Stimulated activated CD8-positive, alpha-beta memory T cell treated with anti-CD3 and anti-CD28 coated beads, Interleukin-15, amount 100 ng/mL, for 48 hours (primary cell): ENCODE measurements around the gene HIVEP1.

Experiments used
- DNase-seq, 2 donors: peaks; one replicate each; pipeline ENCODE4 v3.0.0-alpha.2; 2020; ENCODE audit warnings: low read depth in 2 of 2

HIVEP1 gene

DNA sequence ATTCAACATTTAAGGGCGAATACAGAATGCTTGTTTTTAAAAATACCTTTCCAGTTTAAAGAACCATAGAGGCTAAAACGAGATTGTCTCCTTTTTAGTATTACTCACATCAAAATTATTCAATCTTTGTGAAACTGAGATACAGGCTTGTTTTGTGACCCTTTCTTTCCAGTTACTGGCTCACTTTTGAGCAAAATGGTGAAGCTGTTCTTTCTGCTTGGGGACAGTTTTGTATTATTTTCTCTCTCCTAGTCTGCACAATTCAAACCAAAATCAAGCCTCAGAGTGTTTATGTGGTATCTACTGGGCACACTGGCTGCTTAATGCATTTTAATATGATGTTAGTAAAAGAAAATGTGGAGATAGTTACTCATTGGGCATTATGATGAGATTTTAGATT is 36.5 kb downstream of the HIVEP1 start:
- DNase-seq: no peak

DNA sequence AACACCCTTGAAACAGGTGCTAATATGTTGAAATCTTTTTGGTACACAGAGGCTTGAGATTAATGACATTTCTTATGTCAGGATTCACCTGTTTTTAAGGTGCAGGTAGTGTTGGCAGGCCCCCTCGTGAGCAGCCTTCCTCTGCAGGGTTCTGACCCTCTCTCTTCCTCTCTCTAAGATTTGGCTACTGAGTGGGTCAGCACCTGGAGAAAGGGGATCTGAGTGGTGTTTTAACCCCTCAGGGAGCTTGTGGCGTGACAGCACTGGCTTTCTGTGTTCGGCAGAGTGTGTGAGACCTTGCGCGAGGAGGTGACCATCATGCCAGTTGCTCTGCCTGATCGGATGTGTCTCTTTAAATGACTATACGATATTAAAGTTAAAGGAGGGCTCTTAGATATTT is 37.1 kb downstream of the HIVEP1 start:
- no peak for DNase-seq

DNA sequence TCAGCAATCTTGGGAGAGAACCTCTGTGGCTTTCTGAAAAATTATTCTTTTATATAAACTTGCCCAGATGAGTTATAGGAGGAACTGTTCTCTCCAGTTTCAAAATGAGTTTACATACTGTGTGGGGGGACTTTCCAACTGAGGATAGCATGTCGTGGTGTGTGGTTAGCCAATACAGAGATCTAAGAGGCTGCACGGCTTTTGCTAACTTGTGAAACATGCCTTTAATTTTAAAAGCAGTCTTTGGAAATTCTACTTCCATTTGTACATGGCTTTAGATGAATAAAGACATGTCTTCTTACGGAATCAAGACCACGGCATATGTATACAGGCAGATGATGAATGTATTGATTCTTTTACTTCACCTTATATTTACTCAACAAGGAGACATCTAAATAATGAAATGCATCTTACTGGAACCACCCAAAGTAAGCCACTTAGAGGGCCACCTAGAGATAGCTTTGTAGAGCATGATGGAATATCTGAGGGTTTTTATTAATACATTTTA is 39.8 kb downstream of the HIVEP1 start:
- peak; percentile 30 to 42 for DNase-seq

DNA sequence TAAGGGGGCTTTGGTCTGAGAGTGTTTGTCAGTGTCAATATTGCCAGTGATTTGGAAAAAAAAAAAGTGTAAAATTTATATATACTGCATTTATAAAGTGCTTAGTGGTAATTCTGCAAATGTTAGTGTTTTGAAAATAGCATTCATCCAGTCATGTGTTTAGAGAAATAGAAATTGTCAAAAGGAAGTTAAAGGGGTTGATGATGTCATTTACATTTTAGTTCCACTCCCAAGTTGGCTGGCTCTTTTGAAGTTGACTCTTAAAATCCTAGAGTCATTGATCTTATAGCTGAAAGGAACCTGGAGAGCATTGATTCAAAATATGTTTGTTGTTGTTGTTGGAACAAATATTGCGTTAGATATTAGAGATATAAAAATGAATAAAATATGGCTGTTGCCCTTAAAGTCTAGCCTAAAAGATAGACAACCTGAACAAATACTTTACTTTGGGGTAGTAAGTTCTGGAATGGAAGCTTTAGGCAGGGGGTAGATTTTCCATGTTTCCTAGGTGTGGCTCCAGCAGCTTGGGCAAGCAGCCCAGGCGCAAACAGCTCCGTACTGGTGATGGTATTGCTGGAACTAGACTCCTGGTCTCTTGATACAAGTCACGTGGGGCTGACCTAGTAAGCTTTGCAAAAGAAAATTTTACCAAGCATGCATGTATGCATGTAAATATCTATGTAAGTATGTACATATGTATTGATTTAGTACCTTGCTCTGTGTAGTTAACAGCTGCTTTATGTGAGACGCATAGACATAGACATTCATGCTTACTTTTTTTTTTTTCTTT is 46.3 kb downstream of the HIVEP1 start:
- DNase-seq: no peak

DNA sequence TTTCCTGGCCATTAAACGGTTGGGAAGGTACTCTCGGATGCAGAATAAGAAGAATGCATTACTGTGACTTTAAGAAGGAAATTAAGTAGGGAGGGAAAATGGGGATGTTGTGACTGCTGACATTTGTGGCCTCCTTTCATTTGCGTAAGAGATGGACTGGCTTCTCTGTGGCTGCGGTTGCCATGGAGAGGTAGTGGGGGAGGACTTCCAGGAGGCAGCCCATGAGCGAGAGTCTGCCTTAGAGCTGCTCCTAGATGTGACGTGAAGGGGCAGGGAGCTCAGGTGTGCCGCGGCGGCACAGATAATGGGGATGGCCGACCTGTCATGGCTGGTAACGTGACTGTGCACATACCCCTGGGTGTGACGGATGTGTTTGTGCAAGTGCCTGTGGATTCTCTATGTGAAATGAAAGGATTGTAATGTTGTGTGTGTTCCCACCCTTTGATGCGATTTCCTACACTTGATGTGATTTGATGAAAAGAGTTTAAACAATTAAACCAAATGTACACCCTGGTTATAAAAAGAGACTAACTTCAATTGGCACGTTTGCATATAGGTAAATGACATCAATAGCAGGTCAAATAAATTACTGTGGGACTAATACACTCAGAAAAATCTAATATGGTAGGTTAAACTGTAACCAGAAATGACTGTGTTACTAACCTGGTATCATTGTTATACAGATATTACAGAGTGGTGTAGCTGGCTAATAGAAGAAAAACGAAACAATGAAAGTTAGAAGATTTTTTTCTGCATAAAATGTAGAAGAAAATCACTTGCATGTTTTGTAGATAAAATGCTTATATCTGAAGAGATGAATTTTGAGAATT is 48.9 kb downstream of the HIVEP1 start:
- DNase-seq: peak; percentile 65 to 74

DNA sequence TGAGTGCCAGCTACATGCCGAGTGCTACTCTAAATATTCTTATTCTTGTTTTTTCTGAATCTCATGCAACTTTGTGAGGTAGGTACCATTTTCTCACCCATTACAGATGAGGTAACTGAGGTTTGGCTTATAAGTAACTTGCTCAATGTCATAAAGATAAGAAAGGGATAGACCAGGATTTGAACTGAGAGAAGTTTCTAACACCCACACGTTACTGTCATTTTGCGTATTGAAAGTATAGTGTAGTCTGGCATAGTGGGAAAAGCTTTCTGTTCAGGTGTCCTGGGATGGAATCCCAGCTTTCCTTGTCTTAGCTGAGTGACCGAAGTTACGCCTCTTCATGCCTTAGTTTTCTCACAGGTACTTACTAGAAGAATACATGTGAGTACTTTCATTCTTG is 50.5 kb downstream of the HIVEP1 start:
- DNase-seq: no peak

DNA sequence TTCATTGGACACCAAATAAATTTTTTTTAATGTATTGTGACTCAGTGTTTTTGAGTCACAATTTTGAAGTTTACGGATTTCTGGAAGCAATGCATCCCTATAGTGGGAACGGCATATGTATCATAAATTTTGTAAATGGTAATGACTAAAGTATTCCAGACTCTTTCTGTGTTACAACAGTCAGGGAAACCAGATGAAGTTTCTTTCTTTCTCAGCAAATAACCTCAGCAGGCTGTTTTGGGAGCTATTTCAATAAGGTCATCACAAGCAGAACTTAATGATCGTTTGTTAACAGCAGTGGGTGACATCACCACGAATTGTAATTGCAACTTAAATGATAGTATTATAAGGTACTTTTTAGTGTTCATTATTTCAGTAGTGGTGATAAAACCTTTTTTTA is 52.0 kb downstream of the HIVEP1 start:
- DNase-seq: no peak

DNA sequence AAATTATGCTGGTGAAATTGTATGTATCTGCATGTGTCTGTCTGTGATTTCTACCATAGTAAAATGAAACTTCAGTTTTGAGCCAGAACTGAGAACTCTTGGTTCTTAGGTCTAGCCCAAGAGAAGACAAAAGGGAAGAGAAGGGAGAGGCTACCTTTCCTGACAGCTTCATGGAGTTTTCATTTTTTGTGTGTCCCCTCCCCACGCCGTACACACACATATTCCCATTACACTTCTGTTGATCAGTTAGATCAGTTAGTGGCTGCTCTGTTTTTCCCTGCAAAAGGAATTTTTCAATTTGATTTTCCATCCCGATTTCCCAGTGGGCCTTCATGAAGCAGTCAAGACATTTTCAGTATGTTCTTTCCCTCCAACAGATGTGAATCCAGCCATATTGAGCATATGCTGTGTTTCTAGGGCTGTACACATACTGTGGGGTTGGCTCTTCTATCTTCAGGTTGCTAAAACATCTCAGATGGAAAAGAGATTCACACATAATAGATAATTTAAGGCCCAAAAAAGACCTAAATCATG is 52.5 kb downstream of the HIVEP1 start:
- DNase-seq: no peak

DNA sequence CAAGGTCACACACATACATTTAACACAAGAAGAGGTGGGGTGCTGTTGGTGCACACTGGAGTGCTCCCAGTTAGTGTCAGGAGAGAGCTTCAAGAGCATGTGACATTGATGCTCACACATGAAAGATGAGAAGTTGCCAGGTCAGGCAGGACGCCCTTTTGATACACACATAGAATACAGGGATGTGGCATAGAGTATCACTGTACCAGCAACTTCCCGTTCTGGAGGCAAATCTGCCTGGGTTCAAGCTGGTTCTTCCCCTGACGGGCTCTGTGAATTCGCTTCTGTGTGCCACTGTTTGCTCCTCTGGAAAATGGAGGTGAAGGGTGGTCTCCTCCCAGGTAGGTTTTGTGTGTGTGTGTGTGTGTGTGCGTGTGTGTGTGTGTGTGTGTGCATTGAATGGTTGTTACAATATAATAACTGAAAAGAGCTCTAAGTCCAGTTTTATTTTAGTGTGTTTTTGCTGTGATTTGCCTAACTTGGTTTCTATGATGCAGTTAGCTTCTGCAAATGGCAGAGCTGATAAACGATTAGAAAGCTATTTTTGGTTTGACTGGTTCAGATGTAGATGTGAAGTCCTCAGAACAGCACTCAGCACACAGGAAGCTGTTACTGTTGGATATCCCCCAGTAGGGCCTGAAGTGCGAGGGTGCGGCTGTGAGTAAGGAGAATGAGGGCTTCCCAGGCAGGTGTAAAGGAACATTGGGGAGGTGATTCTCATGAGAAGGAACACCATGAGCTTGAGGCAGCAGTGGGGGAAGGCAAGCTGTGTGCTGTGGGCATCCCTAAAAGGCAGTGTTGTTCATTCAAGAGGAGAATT is 53.4 kb downstream of the HIVEP1 start:
- DNase-seq: no peak

DNA sequence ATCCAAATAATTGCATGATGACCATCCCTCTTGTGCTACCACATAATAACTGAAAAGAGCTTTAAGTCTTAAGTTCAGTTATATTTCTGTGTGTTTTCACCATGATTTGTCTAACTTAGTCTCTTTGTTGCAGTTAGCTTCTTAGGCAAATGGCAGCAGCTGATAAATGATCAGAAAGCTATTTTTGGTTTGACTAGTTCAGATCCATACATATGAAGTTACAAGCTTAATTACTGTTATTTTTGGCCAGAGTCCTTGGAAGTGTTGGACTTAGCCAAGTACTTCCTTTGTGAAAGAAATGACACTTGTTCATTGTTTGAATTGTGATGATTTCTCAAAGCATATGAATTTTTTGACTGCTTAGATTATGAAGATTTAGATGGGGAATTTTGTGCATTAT is 54.2 kb downstream of the HIVEP1 start:
- no peak for DNase-seq

DNA sequence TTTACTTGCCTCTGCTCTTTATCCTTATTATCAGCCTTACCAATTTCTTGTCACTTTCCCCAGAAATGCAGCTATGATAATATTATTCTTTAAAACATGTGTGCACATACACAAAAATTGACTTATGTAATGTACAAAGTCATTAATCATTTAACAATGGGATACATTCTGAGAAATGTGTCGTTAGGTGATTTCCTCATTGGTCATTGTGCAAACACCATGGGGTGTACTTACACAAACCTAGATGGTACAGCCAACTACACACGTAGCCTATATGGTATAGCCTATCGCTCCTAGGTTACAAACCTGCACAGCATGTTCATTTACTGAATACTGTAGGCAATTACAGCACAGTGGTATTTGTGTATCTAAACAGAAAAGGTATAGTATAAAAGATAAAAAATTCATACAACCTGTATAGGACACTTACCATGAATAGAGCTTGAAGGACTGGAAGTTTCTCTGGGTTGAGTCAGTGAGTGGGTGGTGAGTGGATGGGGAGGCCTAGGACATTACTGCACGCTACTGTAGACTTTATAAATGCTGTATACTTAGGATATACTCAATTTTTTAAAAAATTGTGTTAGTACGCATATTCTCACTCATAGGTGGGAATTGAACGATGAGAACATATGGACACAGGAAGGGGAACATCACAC is 56.9 kb downstream of the HIVEP1 start:
- no peak for DNase-seq

DNA sequence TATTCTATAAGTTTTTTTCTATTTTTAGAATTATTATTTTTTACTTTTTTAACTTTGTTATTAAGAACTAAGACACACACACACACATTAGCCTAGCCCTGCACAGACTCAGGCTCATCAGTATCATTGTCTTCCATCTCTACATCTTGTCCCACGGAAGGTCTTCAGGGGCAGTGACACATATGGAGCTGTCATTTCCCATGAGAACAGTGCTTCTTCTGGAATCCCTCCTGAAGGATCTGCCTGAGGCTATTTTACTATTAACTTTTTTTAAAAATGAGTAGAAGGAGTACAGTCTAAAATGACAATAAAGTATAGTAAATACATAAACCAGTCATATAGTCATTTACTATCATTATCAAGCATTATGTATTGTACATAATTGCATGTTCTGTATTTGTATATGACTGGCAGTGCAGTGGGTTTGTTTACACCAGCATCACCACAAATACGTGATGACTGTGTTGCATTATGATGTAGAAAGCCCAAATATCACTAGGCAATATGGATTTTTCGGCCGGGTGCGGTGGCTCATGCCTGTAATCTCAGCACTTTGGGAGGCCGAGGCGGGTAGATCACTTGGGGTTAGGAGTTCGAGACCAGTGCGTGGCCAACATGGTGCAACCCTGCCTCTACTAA is 57.9 kb downstream of the HIVEP1 start:
- DNase-seq: no peak

DNA sequence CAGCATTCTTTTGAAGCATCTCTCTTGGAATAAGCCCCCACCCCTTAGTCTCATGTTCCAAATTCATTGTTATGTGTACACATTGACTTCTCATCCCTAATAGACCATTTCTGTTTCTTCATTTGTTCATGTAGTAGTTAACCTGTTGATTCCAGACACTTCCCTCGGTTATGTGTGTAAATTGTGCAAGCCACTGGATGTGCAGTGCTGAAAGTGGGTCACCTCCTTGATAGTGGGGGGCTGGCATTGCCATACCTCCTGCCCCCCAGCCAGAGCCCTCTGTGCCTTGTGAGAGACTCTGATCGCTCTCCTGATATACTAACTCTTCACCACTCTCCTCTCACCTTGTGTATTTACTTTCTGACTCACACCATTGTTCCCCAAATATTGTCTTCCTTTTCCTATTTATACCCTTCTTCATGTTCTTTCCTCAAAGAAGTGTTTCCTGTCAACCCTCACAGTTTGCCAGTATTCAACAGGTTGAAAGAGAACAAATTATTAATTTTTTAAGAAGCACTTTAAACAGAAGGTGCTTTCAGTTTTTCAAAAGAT is 59.0 kb downstream of the HIVEP1 start:
- no peak for DNase-seq

DNA sequence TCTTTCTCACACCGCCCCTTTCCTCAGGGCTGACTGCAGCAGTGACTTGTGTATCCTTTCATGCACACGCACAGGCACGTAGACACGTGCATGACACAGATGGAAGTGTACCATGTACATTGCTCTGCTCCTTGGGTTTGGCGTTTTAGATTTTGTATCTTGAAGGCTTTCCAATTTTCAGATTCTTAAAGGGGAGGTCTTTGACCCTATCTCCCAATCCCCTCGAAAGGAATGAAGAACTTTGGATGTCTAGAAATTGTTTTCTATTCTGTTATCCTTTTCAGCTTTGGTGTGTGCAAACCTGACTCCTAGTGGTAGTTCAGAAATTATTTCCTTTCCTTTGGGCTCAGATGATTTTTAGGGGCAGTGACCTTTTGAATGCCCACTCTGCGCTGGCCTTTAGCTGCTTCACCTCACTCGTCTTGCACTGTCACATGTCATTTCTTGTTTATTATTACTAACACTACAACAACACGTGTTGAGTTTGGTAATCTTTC is 63.0 kb downstream of the HIVEP1 start:
- DNase-seq: no peak

DNA sequence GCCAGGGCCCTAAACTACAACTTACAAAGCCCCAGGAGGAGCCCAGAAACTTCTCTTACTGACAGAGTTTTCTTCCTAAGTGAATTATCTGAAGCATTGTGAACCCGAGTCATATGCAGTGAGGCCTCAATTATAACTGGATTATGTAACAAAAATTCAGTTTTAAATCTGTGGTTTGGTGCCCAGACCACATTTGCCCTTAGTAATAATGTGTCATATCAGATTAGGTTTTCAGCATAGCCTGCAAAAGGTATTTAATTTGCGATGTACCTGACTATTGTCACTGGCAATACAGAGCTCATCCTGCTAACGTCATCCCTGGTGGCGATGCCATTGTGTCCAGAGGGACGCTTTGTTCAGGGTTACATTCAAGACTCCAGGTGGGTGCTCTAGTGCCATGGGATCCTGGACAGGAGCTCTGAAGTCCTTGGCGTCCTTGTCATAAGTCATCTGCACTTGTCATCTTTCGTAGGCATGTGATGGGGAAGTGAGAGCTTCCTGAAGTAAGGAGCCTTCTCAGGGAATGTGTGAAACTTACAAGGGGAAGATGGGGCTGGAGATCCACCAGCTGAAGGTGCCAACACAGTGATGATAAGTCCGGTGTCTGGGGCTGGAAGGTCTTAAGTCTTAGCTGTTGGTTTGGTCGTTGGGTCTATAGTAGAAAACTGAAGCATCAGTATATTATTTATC is 65.1 kb downstream of the HIVEP1 start:
- no peak for DNase-seq

DNA sequence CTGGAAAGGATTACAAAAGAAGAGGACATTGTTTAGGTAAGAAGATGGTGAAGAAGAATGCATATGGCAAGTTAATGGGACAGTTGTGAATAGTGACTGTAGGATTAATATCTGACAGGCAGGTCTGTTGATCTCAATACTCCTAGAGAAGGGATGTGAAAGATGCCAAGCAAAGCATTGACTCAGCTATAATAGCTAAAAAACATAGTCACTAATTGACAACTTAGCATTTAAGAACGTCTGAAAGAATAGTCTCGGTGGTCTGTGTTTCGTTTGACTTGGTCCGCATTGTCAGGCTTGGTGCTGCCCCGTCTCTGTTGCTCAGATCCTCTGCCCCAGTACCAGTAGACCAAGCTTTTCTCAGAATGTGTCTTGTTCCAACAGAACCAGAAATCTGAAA is 65.9 kb downstream of the HIVEP1 start:
- DNase-seq: no peak

DNA sequence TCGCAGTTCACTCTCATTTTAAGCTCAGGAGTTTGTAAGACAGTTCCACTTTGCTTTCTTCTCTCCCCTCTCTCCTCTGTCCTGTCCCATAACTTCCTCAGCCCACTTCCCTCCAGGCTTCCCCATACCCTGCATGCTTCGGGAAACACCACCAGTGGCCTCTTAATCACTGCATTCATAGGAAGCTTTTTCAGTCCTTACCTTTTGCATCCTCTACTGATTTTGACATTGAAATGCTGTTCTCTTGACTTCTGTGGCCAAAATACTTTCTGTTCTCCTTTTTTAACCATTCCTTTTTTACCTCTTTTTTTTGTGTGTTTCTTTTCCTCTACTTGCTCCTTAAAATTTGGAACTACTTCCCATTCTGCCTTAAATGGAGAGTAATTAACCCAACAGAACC is 69.7 kb downstream of the HIVEP1 start:
- no peak for DNase-seq

DNA sequence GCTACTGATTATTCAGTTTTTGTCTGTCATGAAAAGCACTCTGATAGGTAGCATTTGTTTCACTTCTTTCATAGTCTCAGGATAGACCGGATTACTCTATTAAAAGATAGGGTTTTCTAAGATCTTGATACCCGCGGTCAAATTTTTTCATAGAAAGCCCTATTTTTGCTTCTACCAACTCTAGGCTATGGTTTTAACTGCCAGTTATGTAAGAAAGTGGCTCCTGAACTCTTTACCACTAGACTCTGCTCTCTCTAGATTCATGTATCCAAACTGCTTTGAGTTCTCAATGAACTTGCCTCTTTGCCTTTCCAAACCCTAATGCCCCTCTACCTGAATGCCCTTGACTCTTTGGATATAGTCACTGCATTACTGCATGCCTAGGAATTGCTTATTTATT is 70.3 kb downstream of the HIVEP1 start:
- no peak for DNase-seq

DNA sequence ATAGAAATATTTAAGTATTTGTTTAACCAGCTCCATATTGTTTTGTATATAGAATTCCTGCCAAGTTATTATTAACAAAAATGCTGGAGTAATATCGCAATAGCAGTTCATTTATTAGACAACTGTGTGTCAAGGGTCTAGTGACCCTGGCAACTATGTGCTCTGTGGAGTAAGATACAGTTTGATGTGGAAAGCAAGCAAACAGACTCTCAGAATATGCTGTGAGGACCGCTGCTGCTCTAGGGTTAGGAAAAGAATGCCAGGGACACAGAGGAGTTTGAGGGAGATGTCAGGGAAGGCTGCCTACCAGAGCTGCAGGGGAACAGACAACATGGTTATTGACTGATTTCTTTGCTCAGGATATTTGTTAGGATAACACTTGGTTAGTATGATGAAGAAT is 71.2 kb downstream of the HIVEP1 start:
- DNase-seq: no peak

DNA sequence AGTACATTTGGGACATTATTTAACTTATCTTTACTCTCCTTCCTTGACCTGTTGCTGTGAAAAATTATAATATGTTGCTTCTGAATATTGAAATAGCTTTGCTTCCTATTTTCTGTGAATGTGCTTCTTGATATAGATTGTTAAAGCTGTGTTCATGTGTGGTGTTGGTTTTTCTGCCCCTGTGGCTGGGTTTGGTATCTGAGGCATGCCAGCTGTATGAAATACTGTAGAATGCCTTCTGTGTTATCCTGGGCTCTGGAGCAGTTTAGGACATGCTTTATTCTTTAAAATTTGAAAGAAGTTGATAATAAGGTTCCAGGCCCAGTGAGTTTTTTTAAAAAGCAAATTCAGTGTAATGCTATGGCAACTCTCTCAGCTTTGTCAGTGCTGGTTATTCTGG is 71.7 kb downstream of the HIVEP1 start:
- no peak for DNase-seq
